ENCODE results near the gene CCT8. TPM values are rescaled to one million over a fixed set of nuclear protein-coding genes. Genes with fewer than 3 reads are reported as not detected.

The CCT8 gene
- total RNA-seq, 1 experiment from 2014 or later: 356 TPM

DNA sequence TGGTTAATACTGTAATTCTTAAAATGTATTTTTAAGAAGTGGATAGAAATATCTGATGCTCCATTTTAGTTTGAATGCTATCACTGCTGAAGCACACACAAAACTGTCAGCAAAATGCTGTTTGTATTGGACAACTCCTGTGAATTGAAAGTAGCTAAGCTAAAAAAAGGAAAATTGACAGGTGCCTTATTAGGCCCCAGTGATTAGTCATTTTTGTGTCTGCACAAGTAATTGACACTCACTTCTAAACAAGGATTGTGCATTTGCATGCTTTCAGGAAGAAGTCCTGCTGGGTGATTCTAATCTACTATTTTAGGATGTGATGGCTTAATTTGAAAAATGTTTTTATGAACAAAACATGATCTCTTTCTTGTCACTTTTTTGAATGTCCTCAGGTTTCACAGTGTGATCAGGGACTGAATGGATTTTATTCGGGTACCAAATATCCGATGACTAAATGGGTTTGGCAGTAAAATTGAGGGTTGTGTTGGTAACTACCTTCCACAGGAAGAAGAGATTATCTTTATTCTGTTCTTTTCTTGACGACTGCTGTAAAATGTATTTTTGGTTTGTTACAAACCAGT, 44.0 kb upstream of the CCT8 start:
- no peak overlapping the region for H3K4me2 ChIP-seq (ENCODE audit: insufficient read depth, insufficient read length, low read length)
- no peak overlapping the region for H2AFZ ChIP-seq (ENCODE audit: low read length)
- H4K20me1 ChIP-seq (ENCODE audit: control insufficient read depth, insufficient read depth, insufficient read length): no peaks in the 10 kb centered on the region
- no peak overlapping the region for H2BK120ac ChIP-seq (ENCODE audit: low read depth, low read length, poor library complexity, severe bottlenecking)
- H3T11ph ChIP-seq (ENCODE audit: low read length): no peak overlapping the region
- H3K4me3 Mint-ChIP-seq: no peak overlapping the region
- H3K27me3 Mint-ChIP-seq (ENCODE audit: low read depth): no peaks in the 10 kb centered on the region
- no peaks in the 10 kb centered on the region for H3K4me1 ChIP-seq (ENCODE audit: insufficient read depth, low read length)
- no peak overlapping the region for H2BK12ac ChIP-seq (ENCODE audit: insufficient read length, low read depth, low read length)
- no peak overlapping the region for H3K56ac ChIP-seq (ENCODE audit: insufficient read length, low read depth, low read length)
- no peak overlapping the region for H3K27ac Mint-ChIP-seq
- H3K14ac ChIP-seq (ENCODE audit: insufficient read depth, low read length): no peak overlapping the region
- no peaks in the 10 kb centered on the region for H3K9me3 ChIP-seq (ENCODE audit: control insufficient read depth, low read depth, low read length)
- H3K4ac ChIP-seq (ENCODE audit: low read depth, low read length): no peak overlapping the region
- no peak overlapping the region for H2BK5ac ChIP-seq (ENCODE audit: insufficient read length, low read length)
- no peak overlapping the region for H3K23ac ChIP-seq (ENCODE audit: insufficient read length, low read depth, low read length)
- no peak overlapping the region for H3K18ac ChIP-seq (ENCODE audit: insufficient read length, low read depth, low read length)
- DNase-seq: no peak
- no peak overlapping the region for H2BK15ac ChIP-seq (ENCODE audit: low read depth, low read length)
- H3K36me3 Mint-ChIP-seq (ENCODE audit: insufficient read depth in 1 of 3, low read depth in 3 of 3): peaks cover 0 to 2% (median 0%) of the 10 kb centered on the region in 3 experiments; a peak in 2 of 7 replicates
- H2BK20ac ChIP-seq (ENCODE audit: low read depth, low read length, poor library complexity, severe bottlenecking): no peak overlapping the region
- H3K9me3 Mint-ChIP-seq: no peaks in the 10 kb centered on the region; a peak in 1 of 5 replicates
- H4K5ac ChIP-seq (ENCODE audit: insufficient read length, low read depth, low read length): no peak overlapping the region
- H3K27me3 ChIP-seq (ENCODE audit: insufficient read depth, low read length): no peaks in the 10 kb centered on the region
- no peak overlapping the region for H4K8ac ChIP-seq (replicated peaks; ENCODE audit: insufficient read length, low read depth, low read length)
- H3K27ac ChIP-seq (ENCODE audit: insufficient read length, low read depth, low read length): no peak overlapping the region
- TF ChIP-seq CTCF (conservative IDR thresholded peaks at IDR 0.05): no peak
- WGBS (ENCODE audit: extremely low coverage, insufficient read length, low lambda C conversion rate): no CpG with 5 or more reads among the region's 3 CpGs
- H3K9ac ChIP-seq (ENCODE audit: extremely low read depth, insufficient read length, low read length): no peak overlapping the region
- no peak overlapping the region for H4K91ac ChIP-seq (ENCODE audit: insufficient read length, low read depth, low read length)
- H3K23me2 ChIP-seq (ENCODE audit: insufficient read length, low read depth, low read length, poor library complexity, severe bottlenecking): no peaks in the 10 kb centered on the region
- no peak overlapping the region for H2AK5ac ChIP-seq (ENCODE audit: insufficient read length, low read length)
- peaks cover 9 to 22% of the 10 kb centered on the region in 2 experiments for H3K4me1 Mint-ChIP-seq
- H3K79me1 ChIP-seq (ENCODE audit: insufficient read depth, low read depth, low read length, poor library complexity, severe bottlenecking): no peaks in the 10 kb centered on the region
- H3K79me2 ChIP-seq (ENCODE audit: insufficient read depth, low read length): no peaks in the 10 kb centered on the region

Data from H9 (cell line).